GM21515 (cell line): ENCODE measurements around the gene ANTXRL.
"Not testable (repeated sequence)": the region's sequence is repeated elsewhere in the genome, so short reads cannot be mapped to it uniquely, and the experiment has no call there.

Experiments
- ATAC-seq: cut with Tn5 transposase; IDR thresholded peaks from one replicate; pipeline ENCODE4 v1.9.1; 2021; ENCODE audit not compliant: unreplicated experiment

Gene ANTXRL

DNA sequence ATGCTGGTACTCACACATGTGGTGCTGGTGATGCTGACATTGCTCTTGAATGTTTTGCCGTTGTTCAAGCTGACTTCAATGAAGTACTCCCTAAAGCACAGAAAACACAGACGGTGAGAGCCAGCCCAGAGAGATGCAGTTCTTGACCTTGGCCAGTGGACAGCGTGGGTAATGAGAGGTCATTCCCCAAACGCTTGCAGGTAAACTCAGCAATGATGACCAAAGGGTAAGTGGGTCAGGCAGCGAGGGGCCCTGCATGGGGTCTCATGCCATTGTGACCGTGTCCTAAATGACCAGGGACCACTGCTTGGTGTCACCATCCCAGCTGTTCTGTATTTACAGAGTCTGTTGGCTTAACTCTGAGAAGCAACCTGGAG lies 32.8 kb upstream of the ANTXRL start:
- no peak for ATAC-seq

DNA sequence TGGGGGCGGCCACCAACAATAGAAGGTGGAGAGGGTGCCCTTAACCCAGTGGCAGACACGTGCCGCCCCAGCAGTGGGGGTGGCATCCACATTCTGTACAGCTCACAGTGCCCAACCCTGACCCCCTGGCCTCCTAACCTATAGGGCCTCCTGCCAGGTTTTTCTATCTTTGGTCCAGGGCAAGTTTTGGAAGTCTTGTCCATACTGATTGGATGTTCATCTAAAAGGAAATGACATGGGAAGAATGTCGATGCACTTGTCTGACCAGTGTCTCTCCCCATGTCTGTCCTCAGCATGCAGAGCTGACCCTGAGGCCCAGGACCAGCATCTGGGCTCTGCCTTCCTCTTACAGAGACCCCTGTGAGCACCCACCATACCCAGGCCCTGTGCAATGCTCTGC lies 32.3 kb upstream of the ANTXRL start:
- ATAC-seq: no peak

DNA sequence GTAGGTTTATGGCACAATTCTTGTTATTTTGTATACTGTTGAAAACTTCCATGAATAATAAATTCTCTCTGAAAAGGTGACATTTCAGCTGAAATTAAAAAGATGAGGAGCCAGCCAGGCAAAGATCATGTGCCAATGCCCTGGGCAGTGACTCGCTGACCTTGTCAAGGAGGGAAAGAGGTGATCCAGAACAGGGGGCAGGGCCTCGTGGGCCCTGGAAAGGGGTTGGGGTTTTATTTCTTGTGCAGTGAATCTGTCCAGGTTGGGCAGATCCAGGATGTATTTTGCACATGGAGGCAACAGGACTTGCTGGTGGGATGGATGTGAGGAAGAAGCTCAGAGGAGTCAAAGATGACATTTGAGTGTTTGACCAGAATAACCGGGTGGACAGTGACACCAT lies 31.6 kb upstream of the ANTXRL start:
- ATAC-seq: not testable (repeated sequence)

DNA sequence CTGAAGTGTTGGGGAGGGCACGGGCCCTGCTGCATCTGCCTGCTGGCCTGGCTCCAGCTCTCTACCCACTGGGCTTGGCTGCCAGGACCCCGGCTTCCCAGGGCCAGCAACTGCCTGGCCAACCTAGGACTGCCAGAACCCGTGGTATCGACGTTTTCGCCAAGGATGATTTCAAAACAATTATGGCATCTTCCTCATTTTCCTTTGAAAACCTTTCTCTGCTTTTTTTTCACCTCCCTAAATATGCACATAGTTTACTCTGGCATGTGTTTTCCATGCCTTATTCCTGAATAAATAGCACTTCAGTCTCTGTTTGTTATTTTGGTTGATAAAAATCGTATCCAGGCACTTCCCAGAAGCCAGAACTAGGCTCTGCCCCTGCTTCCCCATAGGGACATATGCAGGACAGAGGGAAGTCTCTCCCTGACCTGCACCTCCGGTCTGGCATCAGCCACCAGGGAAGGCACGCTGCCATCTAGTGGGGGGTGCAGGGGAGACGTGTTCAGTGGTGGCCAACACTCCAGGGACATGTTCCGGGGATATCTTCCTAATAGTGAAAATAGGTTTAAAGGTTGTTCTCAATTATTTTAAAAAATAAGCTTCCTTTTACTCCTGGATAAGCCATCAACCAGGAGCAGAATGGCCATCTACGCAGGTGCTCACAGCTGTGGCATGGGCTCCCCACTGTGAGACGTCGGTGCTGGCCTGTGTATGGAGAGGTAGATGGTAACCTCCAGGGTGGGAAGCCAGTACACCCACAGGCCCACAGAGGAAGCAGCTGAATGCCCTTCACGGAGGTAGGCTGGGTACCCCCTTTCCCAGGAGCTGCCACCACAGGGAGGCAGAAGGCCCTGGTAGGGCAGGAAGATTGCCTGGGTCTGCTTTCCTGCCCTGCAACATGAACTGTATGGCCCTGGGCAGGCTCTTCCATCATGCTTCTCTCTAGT lies 30.7 kb upstream of the ANTXRL start:
- ATAC-seq: no peak

DNA sequence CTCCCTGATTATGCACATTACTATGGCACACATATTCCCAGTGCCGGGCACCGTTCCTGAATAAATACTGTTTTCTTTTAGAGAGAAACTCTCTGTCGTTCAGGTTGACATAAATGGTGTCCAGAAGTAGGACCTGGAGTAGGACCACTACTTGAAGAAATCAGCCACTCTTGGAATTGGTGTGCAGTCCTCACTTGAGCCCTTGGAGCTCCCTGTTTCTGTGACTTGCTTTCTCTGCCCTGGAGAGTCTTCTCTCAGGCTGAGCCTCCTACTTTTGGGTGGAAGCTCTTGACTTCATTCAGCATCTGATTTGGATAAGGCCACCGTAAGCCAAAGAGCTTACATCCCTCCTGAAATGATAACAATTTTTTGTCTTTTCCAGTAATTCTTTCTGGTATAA lies 29.7 kb upstream of the ANTXRL start:
- ATAC-seq: no peak

DNA sequence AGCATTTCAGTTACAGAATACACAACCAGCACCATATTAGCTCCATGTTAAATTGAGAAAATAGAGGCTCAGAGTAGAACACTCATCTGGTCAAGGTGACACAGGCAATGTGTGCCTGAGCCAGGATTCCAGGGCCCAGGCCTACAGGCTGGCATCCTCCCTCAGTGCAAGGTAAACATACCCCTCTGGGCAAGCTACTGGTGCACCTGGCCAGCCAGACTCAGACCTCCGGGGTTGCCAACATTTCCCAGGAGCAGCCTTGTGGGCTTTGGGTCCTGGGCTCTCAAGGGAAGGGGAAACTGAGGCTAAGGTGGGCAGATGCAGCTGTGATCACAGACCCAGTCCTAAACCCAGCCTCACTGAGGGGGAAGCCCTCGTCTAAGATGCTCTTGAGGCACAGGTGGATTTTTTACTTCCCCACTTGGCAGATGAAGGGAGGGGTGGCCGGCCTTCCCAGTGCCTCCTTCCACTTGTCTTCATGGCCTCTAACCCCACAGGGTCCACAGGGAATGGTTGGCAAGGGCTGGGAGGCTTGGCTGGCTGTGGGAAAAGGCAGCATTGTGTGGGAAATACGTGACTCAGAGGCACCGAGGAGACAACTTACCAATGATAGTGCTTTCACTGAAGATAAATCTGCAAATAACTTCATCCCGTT lies 23.8 kb upstream of the ANTXRL start:
- ATAC-seq: not testable (repeated sequence)

DNA sequence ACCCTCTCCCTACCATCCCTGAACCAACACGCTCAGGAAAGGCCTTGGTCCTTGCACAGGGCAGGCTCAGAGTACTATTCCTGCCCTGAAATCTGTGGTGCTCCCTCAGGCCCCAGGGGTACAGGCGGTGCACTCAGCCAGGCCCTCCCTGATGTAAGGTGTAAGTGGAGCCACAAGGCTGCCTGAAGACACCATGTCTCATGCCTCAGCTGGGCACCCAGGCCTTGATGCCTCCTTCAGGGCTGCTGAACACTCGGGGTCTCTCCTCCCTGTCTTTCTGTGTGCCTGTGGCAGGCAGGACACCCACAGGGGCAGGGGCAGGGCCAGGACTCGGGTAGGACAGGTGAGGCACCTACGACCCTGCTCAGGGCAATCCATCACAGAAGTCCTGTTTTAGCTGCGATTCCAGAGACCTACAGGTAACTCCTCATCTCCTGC lies 22.9 kb upstream of the ANTXRL start:
- ATAC-seq: no peak

DNA sequence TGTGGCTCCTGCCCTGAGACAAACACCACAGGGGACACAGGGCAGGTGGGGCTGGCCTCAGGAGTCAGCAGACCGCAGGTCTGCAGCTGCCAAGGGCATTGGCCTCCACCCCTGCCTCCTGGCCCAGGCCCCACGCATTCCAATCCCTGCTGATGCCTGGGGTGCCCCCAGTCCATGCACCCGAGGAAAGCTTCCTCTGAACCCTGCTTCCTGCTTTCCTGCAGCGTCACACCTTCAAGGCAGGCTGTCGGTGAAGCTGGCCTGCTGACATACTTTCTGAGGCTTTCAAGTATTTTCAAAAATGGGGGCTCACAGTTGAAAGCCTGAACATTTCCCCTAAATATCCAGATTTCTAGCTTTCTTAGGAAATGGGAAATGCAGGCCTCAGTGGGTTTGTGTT lies 22.5 kb upstream of the ANTXRL start:
- no peak for ATAC-seq

DNA sequence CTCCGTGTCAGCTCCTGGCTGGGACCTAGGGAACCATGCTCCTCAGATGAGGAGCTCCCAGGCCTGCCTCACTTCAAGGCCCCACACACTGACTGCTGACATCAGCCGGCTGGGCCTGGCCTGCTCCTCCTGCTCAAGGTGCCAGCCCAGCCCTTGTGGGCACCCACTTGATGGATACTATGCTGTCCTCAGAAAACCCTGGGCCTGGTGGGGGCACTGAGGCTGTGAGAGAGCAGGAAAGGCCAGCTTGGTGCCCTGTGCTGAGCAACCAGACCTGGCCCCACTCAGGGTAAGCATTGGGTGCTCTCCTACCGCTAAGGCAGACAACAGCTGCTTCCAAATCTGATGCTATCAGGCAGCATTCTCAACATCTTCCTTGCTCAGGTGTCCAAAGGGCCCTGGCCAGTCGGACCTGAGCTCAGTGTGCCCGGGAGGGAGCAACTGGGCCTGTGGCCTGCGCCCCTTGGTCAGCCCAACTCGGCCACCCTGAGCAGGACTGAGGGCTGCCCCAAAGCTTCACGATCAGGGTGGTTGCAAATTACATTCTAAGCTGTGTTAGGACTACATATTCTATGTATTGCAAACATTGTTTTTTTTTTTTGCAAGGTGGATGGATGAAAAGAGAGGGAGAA lies 21.9 kb upstream of the ANTXRL start:
- ATAC-seq: no peak

DNA sequence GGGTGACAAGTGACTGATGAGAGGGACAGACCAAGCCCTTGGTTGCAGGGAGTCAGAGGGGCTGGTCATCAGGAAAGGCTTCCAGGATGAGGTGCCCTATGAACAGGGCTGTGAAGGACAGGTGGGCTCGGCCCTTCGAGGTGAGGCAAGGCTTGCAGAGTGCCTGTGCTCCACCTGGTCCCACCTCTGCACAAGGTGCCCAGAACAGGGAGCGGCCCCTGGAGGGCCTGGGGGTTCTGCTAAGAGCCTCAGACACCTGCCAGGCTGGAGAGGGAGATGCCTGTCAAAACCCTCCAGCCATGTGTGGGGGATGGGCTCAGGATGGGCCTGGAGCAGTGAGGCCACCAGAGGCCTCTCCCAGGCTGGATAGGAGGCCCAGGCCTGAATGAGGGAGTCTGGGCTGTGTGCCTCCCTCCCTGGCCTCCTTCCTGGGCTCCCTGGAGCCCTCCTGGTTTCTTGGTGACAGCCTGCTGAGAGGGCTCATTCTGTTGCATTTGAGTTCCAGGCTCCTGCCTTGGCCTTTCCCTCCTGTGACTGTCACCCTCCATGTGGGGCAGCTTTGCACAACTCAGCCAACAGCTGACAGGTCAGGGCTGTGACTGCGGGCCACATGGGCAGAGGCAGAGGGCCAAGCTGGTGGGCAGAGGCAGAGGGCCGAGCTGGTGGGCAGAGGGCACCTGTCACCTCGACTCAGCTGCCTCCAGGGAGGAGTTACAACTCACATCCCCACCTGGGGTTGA lies 21.1 kb upstream of the ANTXRL start:
- ATAC-seq: not testable (repeated sequence)

DNA sequence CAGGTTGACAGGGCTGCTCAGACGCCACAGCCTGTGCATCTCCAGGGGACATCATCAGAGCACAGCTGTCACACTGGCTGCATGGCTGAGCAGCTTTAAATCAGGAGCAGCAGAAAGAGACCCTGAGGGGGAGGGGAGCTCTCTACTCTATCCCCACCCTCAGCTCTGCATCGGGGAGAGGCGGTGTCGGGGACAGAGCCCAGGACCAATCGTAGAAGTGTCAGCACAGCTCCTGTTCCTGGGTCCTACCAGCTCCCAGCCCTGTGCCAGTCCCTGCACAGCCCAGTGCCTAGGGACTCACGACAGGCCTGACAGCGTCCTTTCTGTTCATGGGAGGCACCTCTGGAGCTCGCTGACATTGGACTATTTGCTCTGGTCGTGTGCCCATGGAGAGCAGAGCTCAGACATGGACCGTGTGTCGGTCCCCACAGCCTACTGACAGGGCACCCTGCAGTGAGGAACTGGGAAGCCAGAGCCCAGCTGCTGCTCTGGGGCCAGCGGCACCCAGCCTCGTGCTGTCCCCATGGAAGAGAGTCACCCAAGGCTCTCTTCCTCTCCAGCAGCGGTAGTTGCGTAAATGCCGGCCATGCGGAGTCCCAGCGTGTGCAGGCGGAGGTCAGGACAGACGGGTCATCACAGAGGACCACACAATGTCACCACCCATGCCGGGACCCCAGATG lies 20.4 kb upstream of the ANTXRL start:
- no peak for ATAC-seq

DNA sequence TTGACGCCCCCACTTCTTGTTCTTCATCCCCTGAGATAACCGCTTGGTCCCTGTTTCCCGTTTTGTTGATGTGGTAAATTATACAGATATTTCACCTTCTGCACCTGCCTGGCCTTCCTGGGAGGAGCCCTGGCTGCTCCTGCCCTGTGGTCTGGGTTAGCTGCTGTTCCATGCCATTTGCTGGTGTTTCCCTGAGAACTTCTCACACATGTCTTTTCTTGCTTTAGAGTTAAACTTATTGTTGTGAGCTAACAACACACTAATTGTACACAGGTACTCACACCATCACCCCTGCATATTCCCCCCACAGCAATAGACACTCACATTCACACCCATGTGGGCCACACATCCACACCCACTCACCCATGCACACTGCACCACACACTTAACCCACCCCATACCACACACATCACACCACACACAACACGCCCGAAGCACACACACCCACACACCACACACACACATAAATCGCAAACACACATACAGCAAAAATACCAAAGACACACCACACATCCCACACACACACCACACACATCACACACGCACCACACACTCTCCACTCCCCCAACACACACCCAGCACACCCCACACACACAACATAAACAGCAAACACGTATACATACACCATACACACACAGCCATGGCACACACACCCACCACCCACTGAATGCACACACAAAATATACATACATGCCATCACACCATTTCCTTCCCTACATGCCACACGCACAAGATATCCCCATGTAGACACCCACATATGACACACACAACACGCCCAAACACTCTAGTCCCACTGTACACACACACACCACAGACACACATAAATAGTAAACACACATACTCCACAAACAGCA lies 19.4 kb upstream of the ANTXRL start:
- no peak for ATAC-seq

DNA sequence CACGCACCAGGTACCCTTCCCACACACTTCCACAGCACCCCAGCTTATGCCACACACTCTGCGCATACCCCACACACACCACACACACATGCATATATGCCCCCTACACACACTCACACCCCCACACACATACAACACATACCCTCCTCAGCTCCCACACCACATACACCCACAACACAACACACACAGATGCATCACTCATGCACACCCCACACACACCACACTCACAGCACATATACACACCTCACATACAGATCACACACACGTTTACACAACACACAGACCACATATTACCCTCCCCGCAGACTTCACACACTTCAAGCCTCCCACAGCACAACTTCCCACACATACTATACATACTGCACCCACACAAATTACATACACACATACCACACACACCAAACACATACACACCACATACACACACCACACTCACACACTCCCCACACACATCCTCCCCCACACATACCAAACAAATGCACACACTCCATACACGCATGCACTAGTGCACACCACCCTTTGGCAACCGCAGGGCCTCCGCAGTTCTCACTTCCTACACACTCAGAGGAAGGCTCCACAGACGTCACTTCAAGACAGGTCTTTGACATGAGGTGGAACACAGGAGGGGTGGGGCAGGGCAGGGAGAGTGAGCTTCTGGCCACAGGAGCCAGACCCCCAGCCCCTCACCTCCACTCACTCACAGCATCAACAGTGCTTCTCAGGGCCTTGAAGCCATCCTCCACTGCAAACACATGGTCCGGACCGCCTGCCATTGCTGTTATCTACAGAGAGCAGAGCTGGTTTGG lies 18.5 kb upstream of the ANTXRL start:
- peak; percentile 87 for ATAC-seq

DNA sequence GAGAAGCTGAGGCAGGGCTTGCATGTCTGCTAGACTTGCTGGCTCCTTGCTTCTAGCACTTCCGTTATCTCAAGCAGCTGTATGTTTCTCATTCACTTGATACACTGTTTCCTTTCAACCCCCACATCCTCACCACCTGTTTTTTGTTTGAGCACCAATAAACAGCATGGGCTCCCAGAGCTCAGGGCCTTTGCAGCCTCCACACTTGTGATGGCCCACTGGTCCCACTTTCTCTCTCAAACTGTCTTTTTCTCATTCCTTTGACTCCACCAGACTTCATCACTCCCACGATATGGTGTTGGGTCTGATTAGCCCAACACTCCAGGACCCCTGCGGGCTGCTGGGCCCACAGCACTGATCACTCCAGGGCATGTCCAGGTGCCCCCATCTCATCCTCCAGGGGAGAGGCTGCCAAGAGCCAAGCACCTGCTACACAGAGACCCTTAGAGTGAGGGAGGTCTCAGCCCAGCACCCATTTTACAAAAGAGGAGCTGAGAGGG lies 17.2 kb upstream of the ANTXRL start:
- not testable (repeated sequence) for ATAC-seq

DNA sequence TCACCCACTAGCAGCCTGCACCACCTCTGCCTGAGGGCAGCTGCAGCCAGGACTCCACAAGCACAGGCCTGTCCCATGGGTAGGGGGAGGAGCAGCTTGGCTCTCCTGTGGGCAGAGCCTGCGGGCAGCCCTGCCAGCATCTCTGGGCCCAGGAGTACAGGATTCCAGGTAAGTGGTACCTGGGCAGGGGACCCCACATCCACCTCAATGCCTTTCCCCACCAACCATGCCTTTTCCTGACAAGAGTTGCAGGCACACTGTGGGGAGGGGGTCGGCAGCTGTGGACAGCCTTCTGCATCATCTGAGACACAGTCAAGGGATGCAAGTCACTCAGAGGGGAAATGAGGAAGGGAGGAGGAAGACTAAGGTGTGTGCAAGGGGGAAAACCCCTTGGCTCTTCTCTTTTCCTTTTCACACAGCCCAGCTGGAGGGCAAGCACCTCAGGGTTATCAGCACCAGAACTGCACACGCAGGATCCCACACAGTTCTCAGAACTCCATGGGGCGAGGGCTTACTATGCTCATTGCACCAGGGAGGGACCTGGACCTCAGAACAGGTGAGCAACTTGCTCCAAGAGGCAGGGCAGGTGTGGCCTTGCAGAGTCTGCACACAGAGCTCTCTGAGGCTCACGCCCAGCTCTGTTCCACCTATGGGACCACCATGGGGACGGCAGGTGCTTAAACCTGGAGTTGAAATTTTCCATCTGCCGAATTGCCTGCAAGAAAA lies 16.5 kb upstream of the ANTXRL start:
- no peak for ATAC-seq

DNA sequence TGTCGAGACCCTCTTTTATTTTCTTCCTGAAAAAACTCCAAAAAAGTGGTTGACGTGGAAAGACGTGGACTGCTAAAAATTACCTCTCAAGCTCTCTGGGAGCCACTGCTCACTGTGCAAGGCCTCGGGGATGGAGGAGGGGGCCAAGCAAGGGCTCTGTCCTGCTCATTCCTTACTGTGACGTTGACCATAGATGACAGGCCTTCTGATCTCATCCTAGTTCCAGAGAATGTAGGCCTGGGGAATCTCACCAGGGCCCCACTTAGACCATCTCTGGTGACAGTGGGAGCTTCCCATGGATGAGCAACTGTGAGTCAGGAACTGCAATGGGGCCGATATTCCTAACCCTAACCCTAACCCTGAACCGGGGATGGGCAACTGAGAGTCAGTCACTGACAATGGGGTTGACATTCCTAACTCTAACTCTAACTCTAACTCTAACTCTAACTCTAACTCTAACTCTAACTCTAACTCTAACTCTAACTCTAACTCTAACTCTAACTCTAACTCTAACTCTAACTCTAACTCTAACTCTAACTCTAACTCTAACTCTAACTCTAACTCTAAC lies 15.8 kb upstream of the ANTXRL start:
- not testable (repeated sequence) for ATAC-seq

DNA sequence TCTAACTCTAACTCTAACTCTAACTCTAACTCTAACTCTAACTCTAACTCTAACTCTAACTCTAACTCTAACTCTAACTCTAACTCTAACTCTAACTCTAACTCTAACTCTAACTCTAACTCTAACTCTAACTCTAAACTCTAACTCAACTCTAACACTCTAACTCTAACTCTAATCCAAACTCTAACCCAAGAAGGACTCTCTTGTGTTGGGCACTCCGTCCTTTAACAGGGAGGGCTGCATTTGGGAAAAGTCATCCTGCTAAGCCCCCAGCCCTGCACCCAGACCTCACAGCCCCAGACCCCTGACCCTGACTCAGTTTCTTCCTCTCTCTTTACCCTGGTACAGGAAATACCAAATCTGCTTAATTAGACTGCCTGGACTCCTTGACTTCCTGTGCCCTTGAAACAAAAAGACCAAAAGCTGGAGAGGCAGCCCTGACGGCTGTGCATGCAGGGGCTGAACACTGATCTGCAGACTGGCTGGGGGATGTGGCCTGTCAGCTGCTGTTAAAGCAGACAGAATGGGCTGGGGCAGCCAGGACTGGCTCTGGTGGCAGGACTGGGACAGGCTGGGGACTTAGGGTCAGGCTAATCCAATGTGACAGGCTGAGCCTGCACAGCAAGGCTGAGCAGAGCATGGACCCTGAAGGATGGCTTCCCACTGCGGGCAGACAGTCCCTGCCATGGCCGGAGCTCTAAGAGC lies 14.8 kb upstream of the ANTXRL start:
- not testable (repeated sequence) for ATAC-seq
